GM21576 (cell line): ENCODE measurements around the gene TCF7L1.

ENCODE experiments used
- ATAC-seq: cut with Tn5 transposase; IDR thresholded peaks from one replicate; pipeline ENCODE4 v1.9.1; 2021; ENCODE audit warnings: mild to moderate bottlenecking, moderate library complexity; ENCODE audit not compliant: unreplicated experiment

TCF7L1 gene

GRCh38 chr2:85162746-85163301, 29.6 kb downstream of the TCF7L1 start:
- ATAC-seq: no peak

GRCh38 chr2:85163675-85164074, 30.5 kb downstream of the TCF7L1 start:
- no peak for ATAC-seq

DNA sequence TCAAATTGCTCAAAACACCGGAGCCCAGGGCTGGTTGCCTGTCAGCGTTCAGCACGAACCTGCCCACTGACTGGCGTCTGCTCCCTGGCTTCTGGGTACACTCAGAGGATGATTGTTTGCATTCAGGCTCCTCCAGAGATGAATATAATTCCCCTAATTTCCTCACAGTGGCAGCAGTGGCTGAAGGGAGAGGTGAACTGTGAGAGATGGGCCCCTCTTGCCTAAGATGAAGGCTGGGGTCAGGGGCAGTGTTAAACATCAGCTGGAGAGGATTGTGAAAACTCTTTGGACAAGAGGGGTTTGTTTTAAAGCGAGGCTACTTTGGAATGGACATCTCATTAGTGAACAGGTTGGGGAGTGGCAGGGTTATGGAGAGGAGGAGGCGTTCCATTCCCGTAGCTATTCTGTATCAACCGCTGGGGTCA, 31.0 kb downstream of the TCF7L1 start:
- no peak for ATAC-seq

GRCh38 chr2:85165088-85165690, 32.0 kb downstream of the TCF7L1 start:
- ATAC-seq: no peak

DNA sequence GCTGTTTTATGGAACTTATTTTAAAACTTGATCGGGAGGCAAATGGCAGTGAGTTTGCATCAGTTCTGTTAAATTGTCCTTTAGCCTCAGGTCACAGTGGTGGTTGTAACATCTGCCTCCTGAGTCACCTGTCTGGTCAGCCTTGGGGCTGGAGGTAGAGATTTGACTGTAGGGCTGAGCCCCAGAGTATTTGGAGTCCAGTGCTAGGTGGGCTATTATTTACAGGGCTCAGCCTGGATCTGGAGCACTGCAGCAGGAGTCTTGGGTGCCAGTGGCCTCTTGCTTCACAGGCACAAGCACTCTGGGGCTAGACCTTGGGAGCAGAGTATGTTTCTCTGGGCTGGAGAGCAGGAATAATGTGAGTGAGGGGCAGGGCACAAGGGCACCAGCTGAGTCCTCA, 32.8 kb downstream of the TCF7L1 start:
- no peak for ATAC-seq

- no peak for ATAC-seq
Measured at GRCh38 chr2:85167479-85167878, 34.3 kb downstream of the TCF7L1 start.

- no peak for ATAC-seq
Measured at GRCh38 chr2:85168942-85169341, 35.8 kb downstream of the TCF7L1 start.

DNA sequence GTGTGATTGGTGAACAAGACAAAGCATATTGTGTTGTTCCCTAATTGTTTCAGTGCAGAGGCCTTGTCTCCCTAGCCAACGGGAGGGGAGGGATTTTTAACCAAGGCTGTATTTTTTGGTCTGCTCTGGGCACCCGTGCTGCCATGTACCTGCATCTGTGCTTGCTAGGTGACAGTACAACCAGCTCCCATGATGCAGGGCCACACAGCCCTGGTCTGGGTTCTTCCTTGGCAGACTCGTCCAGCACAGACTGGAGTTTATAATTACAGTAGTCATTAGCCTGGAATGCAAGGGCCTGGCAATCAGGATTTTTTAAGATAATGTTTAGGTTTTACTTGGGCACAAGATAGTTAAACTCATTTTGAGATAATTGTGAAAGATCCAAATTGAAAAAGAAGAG, 36.4 kb downstream of the TCF7L1 start:
- no peak for ATAC-seq

DNA sequence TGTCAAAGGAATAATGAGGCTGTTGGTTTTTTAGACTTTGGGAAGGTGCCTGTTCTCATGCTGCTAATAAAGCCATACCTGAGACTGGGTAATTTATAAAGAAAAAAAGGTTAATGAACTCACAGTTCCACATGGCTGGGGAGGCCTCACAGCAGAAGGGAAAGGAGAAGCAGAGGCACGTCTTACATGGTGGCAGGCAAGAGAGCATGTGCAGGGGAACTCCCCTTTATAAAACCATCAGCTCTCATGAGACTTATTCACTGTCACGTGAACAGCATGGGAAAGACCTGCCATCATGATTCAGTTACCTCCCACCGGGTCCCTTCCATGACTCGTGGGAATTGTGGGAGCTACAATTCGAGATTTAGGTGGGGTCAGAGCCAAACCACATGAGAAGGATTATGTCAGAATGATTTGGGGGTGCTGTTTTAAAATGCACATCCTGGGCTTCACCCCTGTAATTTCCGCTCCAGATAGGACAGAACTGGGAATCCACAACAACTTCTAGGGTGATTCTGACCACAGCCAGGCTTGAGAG, 37.8 kb downstream of the TCF7L1 start:
- no peak for ATAC-seq

- no peak for ATAC-seq
Measured at GRCh38 chr2:85171916-85172315, 38.7 kb downstream of the TCF7L1 start.

DNA sequence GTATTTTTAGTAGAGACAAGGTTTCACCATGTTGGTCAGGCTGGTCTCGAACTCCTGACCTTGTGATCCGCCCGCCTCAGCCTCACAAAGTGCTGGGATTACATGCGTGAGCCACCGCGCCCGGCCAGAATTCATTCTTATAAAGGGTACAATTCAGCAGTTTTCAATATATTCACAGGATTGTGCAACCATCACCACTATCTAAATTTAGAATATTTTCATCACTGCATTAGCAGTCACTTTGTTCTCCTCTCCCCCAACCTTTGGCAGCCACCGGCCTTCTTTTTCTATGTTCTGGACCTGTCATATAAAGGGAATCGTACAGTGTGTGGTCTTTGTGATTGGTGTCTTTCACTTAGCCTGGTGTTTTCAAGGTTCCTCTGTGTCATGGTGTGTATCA, 40.7 kb downstream of the TCF7L1 start:
- no peak for ATAC-seq

DNA sequence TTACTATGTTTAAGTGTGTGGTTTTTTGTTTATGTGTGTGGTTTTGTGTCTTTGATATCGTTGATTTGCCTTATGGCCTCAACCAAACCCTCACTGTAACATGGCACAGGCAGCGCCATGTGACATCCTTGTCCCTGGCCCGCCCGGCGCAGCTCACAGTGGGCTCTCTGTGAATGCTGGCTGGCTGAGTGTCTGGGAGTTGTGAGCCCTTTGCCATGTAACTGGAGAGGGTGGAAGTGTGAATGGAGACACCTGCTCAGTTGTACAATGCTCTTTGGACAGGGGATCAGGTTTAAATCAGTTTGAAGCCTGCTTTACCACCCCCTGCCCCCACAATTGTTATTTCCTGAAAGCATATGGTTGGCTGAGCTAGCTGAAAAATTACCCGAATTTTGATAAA, 41.8 kb downstream of the TCF7L1 start:
- ATAC-seq: no peak

DNA sequence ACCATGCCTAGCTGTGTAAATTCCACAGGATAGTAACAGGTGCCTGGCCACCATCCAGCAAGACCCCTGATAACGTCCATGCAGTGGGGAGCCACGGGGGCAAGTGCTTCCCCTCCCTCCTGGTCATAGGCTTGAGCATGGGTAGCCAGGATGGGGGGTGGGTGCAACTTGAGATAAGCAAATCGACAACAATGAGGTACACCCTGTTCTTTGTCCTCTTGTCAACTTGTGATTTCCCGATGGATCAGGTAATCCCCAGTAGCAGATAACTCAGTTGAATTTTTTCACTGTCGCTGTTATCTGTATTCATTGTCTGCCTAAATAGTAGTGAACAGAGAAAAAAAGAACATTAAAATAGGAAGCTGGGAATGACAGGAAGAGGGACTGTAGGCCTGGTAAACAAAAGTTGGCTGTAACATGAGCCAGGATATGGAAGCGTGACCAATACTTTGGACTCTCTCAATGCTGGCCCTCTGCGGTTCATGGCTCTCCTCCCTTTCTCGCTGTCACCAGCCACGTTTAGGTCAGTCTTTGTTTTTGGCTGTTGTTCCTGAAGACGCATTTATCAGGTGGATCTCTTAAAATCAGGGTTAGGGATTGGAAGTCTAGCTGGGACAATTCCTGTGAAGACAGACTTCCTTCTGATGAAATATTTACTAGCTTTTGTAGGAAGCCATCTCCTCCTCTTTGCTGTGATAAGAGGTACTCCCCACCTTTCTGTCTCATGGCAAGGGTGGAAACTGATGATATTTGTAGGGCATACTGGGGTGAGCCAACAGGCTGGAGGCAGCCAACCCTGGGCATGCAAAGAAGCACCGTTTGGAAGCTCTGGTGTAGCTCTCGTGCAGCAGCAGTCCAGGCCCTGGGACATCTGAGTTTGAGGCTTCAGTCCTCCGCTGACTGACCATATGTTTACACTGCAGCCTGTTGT, 42.4 kb downstream of the TCF7L1 start:
- no peak for ATAC-seq

GRCh38 chr2:85177031-85177824, 44.0 kb downstream of the TCF7L1 start:
- no peak for ATAC-seq

DNA sequence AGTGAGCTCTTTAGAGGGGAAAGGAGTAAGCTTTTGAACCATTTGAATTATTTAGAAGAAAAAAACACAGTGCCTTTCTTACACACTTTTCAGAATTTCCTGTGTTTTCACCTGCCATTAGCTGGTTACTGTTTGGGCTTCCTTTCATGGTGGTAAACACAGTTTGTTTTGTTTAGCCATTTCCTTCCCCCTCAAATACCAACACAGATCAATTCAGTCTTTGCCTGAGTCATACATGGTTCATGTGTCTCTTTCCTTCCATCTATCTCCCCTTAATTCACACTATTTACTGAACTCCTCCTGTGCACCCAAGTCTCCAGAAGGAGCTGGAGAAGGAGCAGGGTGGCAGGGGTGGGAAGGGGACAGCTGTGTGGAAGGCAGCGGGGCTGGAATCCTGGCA, 45.0 kb downstream of the TCF7L1 start:
- no peak for ATAC-seq

DNA sequence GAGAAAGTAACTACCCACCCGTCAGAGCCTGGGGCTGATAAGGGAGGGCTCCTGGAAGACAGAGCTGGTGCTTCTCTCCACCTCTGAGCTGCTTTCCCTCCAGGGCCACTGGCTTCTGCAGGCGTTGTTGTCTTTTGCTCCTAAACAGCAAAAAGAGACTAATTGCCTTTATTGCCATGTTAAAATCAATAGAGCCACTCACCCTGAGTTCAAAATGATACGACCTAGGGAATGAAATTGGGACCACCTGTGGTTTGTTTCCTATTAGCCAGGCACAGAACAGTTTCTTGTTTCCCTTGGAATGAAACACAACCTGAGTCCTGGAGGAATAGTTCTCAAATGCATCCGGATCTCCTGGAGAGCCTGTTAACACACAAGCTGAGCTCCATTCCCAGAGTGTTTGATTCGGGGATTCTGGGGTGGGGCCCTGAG, 45.8 kb downstream of the TCF7L1 start:
- no peak for ATAC-seq

DNA sequence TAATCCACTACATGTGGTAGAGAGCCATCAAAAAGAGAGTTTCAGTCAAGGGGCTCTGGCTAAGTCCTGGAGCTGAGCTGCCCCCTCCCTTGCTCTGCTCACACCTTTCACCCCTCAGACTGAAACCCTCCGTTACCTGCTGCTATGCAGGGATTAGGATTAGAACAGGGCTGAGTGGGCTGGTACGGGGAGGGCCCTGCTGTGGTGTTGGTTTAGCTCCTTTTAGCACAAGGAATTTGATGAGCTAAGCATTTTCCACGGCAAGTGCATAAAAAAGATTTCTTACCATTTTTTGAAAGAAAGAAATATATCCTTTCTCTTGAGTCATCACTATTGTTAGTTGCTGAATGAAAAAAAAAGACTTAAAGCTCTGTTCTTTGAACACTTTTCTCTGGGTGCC, 46.3 kb downstream of the TCF7L1 start:
- no peak for ATAC-seq

DNA sequence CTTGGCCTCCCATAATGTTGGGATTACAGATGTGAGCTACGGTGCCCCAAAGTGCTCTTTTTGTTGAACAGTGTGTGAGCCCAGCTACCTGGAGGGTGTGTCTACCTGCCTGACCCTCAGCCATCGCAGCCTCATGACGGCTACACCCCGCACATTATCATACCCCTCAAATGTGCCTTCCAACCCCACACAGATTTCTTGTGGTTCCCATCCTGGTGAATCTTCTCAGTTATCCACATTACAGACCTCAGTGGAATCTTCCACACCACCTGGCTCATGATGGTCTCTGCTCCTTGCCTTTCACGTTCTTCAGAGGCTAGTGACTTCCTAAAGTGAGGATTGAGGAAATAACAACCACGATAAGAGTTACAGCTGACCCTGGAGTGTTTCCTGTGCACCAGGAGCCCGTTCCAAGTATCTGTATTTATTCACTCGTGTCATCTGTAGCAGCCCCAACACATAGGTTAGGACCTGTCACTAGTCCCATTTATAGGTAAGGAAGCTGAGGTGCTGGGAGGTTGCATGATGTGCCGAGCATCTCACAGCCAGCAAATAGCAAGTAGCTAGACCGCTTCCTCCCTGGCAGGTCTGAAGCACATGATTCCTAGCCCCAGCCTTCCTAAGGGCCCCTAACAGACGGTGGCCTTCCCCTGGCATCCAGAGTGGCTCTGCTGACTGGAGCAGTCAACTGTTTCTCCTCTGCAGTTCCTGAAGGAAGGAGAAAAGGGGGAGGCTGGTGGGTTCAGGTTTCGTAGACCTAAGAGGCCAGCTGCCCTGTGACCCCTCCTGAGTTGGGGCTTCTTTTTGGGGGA, 47.3 kb downstream of the TCF7L1 start:
- ATAC-seq: no peak

GRCh38 chr2:85181134-85181631, 48.0 kb downstream of the TCF7L1 start:
- no peak for ATAC-seq
